Ovary (tissue), 3 donors: ENCODE data around the gene LRIF1.

Experiments used
- POLR2A ChIP-seq: fragments of 450-650 bp; IDR thresholded peaks from one replicate; pipeline ENCODE4 v1.6.1; 2017; ENCODE audit warnings: antibody characterized with exemption, mild to moderate bottlenecking, moderate library complexity
- TF ChIP-seq, protein P1 (sequence below), 3 donors: fragments of 450-650 bp in 2 of 3; fragments of 200-600 bp in 1 of 3; IDR thresholded peaks; one replicate each; pipeline versions ENCODE4 v1.5.1 to v1.8.0; 2016 to 2022; ENCODE audit warnings: antibody characterized with exemption in 3 of 3, mild to moderate bottlenecking in 1 of 3
- donor health status: DM: no; HTN: no; CAD: no.

- TF ChIP-seq, protein P1, sequence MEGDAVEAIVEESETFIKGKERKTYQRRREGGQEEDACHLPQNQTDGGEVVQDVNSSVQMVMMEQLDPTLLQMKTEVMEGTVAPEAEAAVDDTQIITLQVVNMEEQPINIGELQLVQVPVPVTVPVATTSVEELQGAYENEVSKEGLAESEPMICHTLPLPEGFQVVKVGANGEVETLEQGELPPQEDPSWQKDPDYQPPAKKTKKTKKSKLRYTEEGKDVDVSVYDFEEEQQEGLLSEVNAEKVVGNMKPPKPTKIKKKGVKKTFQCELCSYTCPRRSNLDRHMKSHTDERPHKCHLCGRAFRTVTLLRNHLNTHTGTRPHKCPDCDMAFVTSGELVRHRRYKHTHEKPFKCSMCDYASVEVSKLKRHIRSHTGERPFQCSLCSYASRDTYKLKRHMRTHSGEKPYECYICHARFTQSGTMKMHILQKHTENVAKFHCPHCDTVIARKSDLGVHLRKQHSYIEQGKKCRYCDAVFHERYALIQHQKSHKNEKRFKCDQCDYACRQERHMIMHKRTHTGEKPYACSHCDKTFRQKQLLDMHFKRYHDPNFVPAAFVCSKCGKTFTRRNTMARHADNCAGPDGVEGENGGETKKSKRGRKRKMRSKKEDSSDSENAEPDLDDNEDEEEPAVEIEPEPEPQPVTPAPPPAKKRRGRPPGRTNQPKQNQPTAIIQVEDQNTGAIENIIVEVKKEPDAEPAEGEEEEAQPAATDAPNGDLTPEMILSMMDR (IDR thresholded peaks at IDR 0.05): no peak
- no peak for TF ChIP-seq POLR2A
These were observed 66.0 kb downstream of the LRIF1 start for GRCh38 chr1:110897681-110898080.
